Endothelial cell (in vitro differentiated cells): ENCODE data around the gene AP5S1. TPM values are rescaled to one million over a fixed set of nuclear protein-coding genes. Genes with fewer than 3 reads are reported as not detected.

Experiments used
- DNase-seq: peaks from one replicate; pipeline ENCODE4 v3.0.0; 2021; ENCODE audit warnings: low spot score
- H3K27ac Mint-ChIP-seq: one replicate; pipeline ENCODE4 v1.8.0; 2021; ENCODE audit warnings: mixed read lengths, inconsistent platforms; ENCODE audit not compliant: unreplicated experiment
- H3K27me3 Mint-ChIP-seq: one replicate; pipeline ENCODE4 v1.8.0; 2021; ENCODE audit warnings: mild to moderate bottlenecking, moderate library complexity, mixed read lengths, inconsistent platforms; ENCODE audit not compliant: unreplicated experiment
- H3K36me3 Mint-ChIP-seq: one replicate; pipeline ENCODE4 v1.8.0; 2021; ENCODE audit warnings: mild to moderate bottlenecking, low read depth, mixed read lengths, inconsistent platforms; ENCODE audit not compliant: unreplicated experiment
- H3K4me1 Mint-ChIP-seq: one replicate; pipeline ENCODE4 v1.8.0; 2021; ENCODE audit warnings: mild to moderate bottlenecking, mixed read lengths, inconsistent platforms; ENCODE audit not compliant: unreplicated experiment
- H3K4me3 Mint-ChIP-seq: one replicate; pipeline ENCODE4 v1.8.0; 2021; ENCODE audit warnings: mild to moderate bottlenecking, mixed read lengths, inconsistent platforms; ENCODE audit not compliant: unreplicated experiment
- H3K9me3 Mint-ChIP-seq: one replicate; pipeline ENCODE4 v1.8.0; 2021; ENCODE audit warnings: mixed read lengths, inconsistent platforms; ENCODE audit not compliant: unreplicated experiment
- CTCF ChIP-seq: fragments of 200-600 bp; sonication (generic); IDR thresholded peaks from one replicate; pipeline ENCODE4 v1.5.0; 2021; ENCODE audit warnings: antibody characterized with exemption; ENCODE audit not compliant: unreplicated experiment
- total RNA-seq: library from RNA; stranded (reverse); fragmentation: NEBNext Ultra II Directional; extraction: Animal tissue kit (Norgen Biotek cat#: 25700); gene quantifications from one replicate; pipeline ENCODE4 v1.2.1, GENCODE V29; 2021; ENCODE audit not compliant: unreplicated experiment

AP5S1 gene
- total RNA-seq, 1 donor from 2014 or later = 9.9 TPM

- H3K4me1 Mint-ChIP-seq = peaks cover 22% of the 10 kb centered on the region
- TF ChIP-seq CTCF = no peak
Measured at GRCh38 chr20:3803289-3803688, 17.1 kb upstream of the AP5S1 start.

GRCh38 chr20:3803854-3804253, 16.5 kb upstream of the AP5S1 start:
- no peak overlapping the region for H3K27ac Mint-ChIP-seq
- peaks cover 9% of the 10 kb centered on the region for H3K27me3 Mint-ChIP-seq
- no peak for TF ChIP-seq CTCF
- H3K9me3 Mint-ChIP-seq = no peaks in the 10 kb centered on the region
- peak overlapping the region; percentile 7 for H3K4me3 Mint-ChIP-seq
- peaks cover 25% of the 10 kb centered on the region for H3K36me3 Mint-ChIP-seq
- DNase-seq = no peak
- peaks cover 21% of the 10 kb centered on the region for H3K4me1 Mint-ChIP-seq

More at GRCh38 chr20:3803289-3803688, 17.1 kb upstream of the AP5S1 start:
- Mint-ChIP-seq H3K27ac (no peak overlapping the region), H3K9me3 (no peaks in the 10 kb centered on the region), H3K36me3 (peaks cover 25% of the 10 kb centered on the region), H3K4me3 (peak overlapping the region; percentile 7), H3K27me3 (peaks cover 9% of the 10 kb centered on the region)
- DNase-seq = no peak

GRCh38 chr20:3804254-3804751, 16.0 kb upstream of the AP5S1 start:
- TF ChIP-seq CTCF = no peak
- H3K9me3 Mint-ChIP-seq = no peaks in the 10 kb centered on the region
- peaks cover 9% of the 10 kb centered on the region for H3K27me3 Mint-ChIP-seq
- peak overlapping the region; percentile 7 for H3K4me3 Mint-ChIP-seq
- peaks cover 18% of the 10 kb centered on the region for H3K4me1 Mint-ChIP-seq
- H3K27ac Mint-ChIP-seq = no peak overlapping the region
- DNase-seq = no peak
- peaks cover 25% of the 10 kb centered on the region for H3K36me3 Mint-ChIP-seq

- H3K4me3 Mint-ChIP-seq = no peak overlapping the region
- H3K27ac Mint-ChIP-seq = no peak overlapping the region
- H3K36me3 Mint-ChIP-seq = peaks cover 25% of the 10 kb centered on the region
- H3K27me3 Mint-ChIP-seq = peaks cover 9% of the 10 kb centered on the region
- H3K4me1 Mint-ChIP-seq = peaks cover 14% of the 10 kb centered on the region
- no peak for TF ChIP-seq CTCF
- H3K9me3 Mint-ChIP-seq = no peaks in the 10 kb centered on the region
- no peak for DNase-seq
Measured at GRCh38 chr20:3804781-3805180, 15.6 kb upstream of the AP5S1 start.

GRCh38 chr20:3808544-3808943, 11.8 kb upstream of the AP5S1 start:
- no peak for DNase-seq
- Mint-ChIP-seq H3K27ac (no peak overlapping the region), H3K27me3 (peaks cover 12% of the 10 kb centered on the region), H3K9me3 (no peaks in the 10 kb centered on the region), H3K36me3 (peaks cover 16% of the 10 kb centered on the region), H3K4me1 (peaks cover 14% of the 10 kb centered on the region), H3K4me3 (no peak overlapping the region)
- no peak for TF ChIP-seq CTCF
